Activated CD8-positive, alpha-beta memory T cell treated with anti-CD3 and anti-CD28 coated beads for 4 hours (primary cell): ENCODE results near the gene HPN.
"Not testable (repeated sequence)": the region's sequence is repeated elsewhere in the genome, so short reads cannot be mapped to it uniquely, and the experiment has no call there.

Source experiments
- DNase-seq, 2 donors: peaks; one replicate each; pipeline ENCODE4 v3.0.0-alpha.2; 2020; ENCODE audit warnings: low read depth in 2 of 2

The HPN gene

DNA sequence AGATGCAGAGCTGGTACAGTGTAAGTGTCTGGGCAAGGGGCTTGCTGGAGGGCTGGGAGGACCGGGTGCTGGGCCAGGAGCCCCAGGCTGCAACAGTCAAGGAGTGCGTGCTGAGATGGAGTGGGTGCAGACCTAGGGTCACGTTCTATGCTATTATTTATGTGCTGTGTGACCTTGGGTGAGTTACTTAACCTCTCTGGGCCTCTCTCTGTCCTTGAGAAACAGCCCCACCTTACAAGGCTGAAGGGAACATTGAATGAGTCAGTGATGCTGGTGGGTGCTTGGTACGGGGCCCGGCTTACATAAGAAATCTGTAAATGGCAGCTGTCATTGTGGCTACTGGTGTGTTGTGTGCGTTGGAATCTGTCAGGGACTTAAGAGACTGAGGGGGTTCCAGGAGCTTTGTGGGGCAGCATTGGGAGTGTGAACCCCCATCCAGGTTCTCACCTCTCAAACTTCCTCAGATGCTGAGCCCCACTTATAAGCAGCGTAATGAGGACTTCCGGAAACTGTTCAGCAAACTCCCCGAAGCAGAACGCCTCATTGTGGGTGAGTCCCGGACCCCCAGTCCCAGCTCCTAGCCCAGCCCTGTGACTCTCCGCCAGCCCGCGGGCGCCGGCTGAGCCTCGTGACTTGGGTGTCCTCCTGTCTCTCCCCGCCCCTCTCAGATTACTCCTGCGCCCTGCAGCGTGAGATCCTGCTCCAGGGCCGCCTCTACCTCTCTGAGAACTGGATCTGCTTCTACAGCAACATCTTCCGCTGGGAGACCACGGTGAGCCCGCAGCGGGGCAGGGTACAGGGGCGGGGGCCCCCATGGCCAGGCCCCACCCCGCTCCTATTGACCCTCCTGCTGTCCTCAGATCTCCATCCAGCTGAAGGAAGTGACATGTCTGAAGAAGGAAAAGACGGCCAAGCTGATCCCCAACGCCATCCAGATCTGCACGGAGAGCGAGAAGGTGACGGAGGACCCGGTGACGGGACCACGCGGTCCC is 31.8 kb upstream of the HPN start:
- DNase-seq, result no peak

DNA sequence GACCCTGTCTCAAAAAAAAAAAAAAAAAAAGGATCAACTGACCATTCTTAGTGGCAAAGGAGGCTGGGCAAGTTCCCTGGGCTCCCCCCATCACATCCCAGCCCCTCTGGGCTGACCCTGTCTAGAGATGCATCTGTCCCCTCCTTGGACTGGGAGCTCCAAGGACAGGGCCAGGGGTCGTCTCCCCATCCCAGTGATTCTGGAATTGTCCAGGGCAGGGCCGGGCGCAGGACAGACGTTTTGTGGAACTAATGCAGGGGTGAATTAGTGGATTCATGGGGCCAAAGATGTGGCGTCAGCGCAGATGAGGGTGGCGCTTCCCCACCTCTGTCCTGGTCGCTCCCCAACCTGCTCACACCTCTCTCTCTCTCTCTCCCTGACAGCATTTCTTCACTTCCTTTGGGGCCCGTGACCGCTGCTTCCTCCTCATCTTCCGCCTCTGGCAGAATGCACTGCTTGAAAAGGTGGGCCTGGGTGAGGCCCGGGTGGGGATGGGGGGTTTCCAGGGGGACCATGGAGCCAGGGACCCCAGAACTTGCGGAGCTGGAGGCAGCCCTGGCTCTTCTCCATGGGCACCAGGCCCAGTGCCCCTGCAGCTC is 30.3 kb upstream of the HPN start:
- DNase-seq, result no peak

DNA sequence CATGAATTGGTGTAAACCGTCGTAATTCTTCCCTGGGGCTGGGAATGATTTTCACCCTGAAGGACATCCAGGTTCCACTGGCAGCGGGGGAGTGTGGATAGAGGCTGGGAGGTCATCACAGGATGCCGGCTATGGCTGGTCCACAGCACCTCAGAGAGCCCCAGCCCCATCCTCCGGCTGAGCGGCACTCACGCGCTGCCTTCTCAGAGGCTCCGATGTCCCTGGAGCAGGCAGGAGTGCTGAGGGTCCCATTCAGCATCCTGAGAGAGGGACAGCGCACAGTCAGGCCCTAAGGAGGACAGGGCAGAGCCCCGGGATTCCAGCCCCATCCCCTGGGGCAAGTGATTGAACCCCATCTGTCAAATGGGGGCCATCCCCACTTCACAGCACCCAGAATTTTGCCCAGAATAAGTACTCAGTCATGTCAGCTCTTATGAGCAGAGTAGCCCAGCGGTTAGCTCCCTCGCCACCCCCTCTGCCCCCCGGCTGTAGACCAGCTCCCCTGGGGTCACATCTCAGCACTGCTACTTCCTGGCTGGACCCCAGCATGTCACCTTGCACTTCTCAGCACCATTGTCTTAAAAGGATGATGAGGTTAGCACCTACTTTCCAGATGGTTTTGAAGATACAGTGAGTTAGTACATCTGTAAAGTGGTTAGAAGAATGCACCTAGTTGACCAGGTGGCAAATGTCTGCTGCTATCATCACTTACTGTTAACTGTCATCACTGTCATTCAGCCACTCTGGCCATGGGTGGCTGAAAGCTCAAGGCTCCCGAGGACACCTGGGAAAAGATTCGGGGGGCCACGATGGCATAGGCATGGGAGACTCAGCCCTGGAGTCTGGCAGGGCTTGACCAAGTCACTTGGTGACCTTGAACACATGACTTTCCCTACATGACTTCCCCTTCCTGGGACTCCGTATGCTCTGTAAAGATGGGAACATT is 29.5 kb upstream of the HPN start:
- DNase-seq, result no peak

DNA sequence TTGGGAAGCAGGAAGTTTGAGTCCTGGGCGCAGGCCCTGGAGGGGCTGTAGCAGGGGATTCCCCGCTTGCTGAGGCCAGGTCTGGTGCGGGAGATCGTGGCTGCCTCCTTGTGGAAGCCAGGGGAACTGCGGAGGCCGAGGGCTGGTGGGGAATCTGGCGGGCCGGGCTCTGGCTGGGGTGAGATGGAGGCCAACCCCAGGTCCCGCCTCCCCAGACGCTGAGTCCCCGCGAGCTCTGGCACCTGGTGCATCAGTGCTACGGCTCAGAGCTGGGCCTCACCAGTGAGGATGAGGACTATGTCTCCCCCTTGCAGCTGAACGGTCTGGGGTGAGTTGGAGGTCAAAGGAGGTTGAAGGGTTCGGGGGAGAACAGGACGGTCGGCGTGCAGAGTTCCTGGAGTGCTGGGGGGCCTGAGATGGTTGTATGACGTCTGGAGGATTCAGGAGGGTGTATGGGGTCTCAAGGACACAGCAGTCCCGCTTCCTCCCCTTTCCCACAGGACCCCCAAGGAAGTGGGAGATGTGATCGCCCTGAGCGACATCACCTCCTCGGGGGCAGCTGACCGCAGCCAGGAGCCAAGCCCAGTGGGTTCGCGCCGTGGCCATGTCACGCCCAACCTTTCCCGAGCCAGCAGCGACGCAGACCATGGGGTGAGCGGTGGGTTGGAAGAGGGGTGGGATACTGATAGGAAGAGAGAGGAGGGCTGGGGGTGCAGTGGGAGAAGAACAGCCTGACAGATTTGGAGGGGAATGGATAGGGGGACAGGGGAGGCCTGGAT is 28.3 kb upstream of the HPN start:
- peak; percentile 60 to 73 for DNase-seq

DNA sequence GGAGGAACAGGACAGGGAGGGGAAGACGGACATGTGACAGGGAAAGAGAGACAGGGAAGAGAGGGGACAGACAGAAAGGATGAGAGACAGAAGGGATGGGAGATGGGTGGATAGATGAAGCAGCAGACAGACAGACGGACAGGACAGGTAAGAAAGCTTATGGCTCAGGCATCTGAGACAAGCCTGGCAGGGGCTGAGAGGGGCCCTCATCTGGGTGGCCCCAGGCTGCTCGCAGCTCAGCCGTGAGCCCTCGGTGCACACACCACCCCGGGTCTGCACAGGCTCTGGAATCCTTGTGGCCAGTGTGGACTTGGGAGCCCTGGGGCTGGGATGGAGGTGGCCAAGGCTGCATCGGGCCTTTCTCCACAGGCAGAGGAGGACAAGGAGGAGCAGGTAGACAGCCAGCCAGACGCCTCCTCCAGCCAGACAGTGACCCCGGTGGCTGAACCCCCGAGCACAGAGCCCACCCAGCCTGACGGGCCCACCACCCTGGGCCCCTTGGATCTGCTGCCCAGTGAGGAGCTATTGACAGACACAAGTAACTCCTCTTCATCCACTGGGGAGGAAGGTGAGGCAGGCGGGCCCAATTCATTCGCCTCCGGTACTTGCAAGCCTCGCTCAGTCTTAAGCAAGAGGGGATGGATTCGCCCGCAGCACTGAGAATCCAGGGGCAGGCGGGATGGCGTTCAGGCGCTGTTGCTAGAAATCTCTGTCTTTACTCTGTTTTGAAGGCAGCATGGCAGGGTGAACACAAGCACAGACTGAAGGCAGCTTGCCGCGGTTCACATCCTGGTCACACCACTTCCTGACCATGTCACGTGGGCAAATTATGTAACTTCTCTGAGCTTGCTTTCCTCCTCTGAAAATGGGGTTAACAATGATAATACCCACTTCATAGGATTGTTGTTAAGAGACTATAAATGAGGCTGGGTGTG is 27.4 kb upstream of the HPN start:
- DNase-seq, result no peak

DNA sequence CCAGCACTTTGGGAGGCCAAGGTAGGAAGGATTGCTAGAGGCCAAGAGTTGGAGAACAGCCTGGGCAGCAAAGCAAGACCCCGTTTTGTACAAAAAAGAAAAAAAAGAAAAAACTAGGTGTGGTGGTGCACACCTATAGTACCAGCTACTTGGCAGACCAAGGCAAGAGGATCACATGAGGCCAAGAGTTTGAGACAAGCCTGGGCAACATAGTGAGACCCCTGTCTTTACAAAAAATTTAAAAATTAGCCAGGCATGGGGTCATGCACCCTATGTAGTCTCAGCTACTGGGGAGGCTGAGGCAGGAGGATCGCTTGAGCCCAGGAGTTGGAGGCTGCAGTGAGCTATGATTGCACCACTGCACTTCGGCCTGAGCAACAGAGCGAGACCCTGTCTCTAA is 26.7 kb upstream of the HPN start:
- not testable (repeated sequence) for DNase-seq

DNA sequence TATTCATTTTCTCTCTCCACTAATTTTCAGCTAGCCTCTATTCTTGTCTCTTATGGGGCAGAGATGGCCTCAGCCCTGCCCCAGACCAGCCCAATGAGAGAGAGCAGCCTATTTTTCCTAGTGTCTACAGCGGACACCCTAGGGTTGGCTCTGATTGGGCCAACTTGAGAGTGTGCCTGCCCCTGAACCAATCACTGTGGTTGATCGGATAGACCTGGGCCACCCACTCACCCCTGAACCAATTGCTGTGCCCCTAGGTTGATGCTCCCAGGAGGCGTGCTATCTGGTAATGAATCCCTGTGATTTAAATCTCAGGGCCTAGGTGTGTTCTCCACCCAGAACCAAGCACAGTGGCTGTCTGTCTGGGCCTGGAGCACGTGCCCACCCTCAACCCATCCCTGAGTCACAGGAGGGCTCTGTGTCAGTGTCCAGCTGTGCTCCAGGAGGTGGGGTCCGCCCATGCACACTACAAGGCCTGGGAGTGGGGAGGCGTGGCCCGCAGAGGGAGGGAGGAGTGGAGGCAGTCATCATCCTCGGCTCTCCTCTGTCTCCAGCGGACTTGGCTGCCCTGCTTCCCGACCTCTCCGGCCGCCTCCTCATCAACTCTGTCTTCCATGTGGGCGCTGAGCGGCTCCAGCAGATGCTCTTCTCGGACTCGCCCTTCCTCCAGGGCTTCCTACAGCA is 26.1 kb upstream of the HPN start:
- DNase-seq, result no peak

DNA sequence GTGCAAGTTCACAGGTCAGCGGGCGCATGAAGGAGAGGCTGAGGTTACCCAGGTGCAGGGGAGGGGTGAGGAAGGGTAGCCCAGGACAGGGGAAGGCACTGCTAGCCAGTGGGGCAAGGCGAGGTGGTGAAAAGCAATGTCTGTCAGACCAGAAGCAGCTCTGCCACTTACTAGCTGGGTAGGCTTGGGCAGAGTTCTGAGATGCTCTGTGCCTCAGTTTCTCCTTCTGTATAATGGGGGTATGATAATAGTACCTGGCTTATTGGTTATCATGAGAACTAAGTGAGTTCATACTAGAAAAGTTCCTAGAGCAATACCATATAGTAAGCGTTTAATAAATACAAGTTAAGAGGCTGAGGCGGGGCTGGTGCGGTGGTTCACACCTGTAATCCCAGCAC is 25.6 kb upstream of the HPN start:
- DNase-seq, result no peak

DNA sequence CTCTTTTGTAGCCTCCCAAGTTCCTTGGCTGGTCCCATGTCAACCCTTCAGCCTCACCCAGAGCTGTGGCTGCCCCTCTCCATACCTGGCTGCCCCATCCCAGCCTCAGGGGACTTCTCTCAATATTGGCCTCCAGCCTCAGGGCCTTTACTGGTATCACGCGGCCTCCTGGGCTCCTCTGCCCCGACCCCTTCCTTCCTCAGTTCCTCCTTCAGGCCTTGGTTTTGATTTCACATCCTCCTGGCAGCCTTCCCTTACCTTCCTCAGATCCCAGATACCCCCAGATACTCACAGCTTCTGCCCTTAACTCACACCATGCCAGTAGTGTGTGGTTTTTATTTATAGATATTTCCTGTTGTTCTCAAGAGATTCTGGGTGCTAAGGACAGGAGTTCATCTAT is 24.0 kb upstream of the HPN start:
- no peak for DNase-seq

DNA sequence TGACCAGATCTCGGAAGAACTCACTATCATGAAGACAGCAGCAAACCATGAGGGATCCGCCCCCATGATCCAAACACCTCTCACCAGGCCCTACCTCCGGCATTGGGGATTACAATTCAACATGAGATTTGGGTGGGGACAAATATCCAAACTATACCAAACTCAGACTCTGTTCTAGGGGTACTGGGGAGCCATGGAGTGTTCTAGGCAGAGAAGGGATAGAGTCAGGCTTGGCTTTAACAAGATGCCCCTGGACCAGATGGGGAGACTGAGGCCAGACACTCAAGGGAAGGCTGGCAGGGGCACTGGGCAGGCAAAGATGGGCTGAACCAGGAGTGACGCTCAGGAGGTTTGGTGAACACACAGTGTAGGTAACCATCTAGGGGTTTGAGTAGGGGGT is 23.1 kb upstream of the HPN start:
- DNase-seq, result no peak

DNA sequence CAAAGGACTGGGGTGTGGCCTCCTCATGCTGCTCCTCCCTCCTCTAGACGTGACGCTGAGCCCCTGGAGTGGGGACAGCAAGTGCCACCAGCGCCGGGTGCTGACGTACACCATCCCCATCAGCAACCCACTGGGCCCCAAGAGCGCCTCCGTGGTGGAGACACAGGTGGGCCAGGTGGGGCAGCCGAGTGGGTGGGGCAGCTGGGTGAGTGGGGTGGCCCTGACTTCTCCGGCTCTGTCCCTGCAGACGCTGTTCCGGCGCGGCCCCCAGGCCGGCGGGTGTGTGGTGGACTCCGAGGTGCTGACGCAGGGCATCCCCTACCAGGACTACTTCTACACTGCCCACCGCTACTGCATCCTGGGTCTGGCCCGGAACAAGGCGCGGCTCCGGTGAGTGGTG is 22.4 kb upstream of the HPN start:
- DNase-seq, result no peak

DNA sequence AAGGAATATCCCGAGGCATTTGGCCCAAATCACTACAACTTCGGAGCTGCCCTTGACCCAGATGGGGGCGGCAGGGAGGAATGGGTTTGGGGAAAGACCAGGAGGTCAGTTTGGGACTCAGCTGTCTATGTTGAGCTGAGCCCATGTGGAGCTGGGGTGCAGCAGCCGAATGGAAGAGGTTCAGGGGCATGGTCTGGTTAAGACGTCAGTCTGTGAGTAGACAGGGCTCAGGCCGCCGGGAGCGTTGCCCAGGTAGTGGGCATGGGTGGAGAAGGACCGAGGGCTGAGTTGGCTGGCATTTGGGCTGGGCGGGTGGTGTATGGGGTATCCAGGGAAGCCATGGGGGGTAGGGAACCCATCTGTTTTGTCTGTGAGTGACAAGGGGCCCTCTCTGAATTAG is 20.5 kb upstream of the HPN start:
- no peak for DNase-seq

DNA sequence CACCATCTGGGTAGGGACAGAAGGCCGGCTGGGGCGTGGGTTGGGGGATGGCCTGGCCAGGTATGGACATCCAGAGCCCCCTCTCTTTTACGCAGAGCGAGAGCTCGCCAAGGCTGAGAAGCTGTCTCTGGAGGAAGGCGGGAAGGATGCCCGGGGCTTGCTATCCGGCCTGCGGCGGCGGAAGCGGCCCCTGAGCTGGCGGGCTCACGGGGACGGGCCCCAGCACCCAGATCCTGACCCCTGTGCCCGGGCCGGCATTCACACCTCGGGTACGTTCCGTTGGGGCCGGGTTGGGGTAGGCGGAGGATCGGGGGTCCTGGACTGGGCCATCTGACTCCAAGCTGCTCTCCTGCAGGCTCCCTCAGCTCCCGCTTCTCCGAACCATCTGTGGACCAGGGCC is 19.9 kb upstream of the HPN start:
- no peak for DNase-seq

DNA sequence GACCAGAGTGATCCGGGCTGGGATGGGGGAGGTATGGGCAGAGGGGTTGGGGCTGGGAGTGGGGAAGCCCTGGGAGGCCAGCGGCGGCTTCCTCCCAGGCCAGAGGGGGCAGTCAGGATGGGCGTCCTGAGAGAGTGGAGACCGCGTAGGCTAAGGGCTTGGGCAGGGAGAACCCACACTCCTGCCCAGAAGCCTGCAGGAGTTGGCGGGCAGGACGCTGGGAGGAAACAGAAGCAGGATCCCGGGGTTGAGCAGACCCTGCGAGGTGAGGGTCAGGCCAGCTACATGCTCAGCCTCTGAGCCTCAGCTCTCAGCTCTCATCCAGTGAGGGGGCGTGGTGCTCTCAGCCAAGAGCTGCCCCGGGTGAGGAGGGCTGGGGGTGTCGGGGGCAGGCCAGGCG is 19.1 kb upstream of the HPN start:
- no peak for DNase-seq

DNA sequence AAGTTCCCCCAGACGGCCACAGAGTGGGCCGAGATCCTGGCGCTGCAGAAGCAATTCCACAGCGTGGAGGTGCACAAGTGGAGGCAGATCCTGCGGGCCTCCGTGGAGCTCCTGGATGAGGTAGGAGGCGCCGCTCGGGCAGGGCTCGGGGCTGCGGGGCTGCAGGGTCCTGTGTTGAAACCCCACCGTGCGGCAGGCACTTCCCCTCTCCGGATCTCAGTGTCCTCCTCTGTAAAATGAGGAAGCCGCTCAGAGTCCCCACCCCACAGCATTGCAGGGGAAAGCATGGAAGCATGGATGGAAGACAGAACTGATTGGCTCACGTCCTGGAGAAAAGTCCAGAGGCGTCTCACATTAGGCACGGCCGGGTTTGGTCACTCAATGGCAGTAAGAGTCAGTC is 18.1 kb upstream of the HPN start:
- no peak for DNase-seq

DNA sequence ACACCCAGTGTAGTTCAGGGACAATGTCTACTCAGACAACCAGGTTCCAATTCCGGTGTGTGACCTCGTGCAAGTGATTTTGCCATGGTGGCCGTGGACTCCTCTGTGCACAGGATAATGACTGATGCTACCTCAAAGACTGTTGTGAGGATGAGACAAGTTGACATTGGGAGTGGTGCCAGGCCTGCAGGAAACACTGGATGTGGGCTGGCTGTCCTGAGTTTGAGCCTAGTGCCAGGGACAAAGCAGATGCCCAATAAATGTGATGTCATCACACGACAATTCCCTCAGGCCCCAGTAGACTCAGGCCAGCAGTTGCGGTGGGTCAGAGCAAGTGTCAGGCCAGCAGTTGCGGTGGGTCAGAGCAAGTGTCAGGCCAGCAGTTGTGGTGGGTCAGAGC is 17.4 kb upstream of the HPN start:
- no peak for DNase-seq

DNA sequence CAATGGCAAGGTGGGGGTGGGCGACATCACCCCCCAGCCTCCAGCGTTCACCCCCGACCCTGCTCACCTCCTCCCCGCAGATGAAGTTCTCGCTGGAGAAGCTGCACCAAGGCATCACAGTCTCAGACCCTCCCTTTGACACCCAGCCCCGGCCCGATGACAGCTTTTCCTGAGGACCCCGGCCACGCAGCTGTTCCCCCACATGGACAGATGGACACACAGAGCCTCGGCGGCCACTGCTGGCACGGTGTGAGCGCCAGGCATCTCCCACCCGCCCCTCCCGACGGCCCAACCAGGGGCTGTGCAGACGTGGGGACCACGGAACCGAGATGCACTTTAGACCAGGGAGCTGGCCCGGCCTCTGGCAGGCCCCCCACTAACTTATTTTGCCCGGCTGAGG is 15.6 kb upstream of the HPN start:
- DNase-seq, result no peak

DNA sequence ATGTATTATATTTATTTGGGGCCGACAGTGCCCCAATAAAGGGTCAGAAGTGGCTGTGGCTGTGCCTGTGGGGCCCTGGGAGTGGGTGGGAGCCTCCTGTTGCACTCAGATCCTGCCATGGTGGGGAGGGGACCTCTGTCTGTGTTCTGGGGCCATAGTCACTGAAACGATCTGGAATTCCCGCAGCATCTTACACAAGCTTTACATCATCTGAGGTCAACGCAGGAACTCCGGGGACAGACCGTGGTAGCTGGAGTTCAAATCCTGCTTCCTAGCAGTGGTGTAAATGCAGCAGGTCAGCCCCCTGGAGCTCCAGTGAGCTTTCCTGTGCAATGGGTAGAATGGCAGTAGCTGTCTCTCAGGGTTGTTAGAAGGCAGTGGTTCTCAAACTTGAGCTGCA is 15.1 kb upstream of the HPN start:
- no peak for DNase-seq

DNA sequence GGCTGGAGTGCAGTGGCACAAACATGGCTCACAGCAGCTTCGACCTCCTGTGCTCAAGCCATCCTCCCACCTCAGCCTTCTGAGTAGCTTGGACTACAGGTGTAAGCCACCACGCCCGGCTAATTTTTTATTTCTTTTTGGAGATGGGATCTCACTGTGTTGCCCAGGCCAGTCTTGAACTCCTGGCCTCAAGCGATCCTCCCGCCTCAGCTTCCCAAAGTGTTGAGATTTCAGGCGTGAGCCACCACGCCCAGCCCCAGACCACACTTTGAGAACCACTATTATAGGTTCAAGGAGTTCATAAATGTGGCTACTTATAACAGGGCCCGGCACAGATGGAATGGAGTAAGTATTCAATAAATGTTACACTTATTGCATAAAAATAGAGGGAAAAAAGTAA is 14.5 kb upstream of the HPN start:
- no peak for DNase-seq
